NOMO-1 treated with DMSO at 0.1 percent for 48 hours (cell line): ENCODE results near the gene PPP1R18.
"Not testable (repeated sequence)": the region's sequence is repeated elsewhere in the genome, so short reads cannot be mapped to it uniquely, and the experiment has no call there.

ENCODE experiments used
- DNase-seq: peaks from one replicate; lab custom pipeline; 2025; ENCODE audit not compliant: unreplicated experiment; lab: John Stamatoyannopoulos, UW

The PPP1R18 gene

GRCh38 chr6:30719791-30720737, 33.6 kb upstream of the PPP1R18 start, which contains the start of gene TUBB:
TUBB (plus strand) TSS chr6:30720352; CDS start chr6:30720507, 155 bp downstream.
- DNase-seq = peak; percentile 99

DNA sequence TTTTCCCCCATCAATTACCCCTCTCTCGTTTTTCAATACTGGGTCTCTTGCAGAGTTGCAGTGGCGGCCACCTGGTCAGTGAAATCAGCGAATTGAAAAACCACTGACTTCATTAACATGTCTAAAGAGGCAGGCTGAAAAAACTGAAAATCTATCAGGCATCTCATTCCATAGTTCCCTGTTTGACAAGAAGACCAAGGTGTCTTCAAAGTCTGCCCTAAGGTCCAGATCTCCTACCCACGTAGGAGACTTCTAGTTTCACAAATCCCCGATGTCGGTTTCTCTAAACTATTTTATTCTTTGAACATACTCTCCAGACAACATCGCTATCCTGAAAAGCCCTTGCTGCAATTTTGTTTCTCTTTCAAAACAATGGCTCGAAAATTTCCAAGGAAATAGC, 32.9 kb upstream of the PPP1R18 start:
- DNase-seq = no peak

GRCh38 chr6:30717845-30718720, 31.6 kb upstream of the PPP1R18 start:
- not testable (repeated sequence) for DNase-seq

GRCh38 chr6:30717129-30717844, 30.8 kb upstream of the PPP1R18 start, which contains the start of gene MDC1:
MDC1 (minus strand) TSS chr6:30717281; CDS start chr6:30715175, 2,106 bp downstream.
- peak; percentile 100 for DNase-seq

DNA sequence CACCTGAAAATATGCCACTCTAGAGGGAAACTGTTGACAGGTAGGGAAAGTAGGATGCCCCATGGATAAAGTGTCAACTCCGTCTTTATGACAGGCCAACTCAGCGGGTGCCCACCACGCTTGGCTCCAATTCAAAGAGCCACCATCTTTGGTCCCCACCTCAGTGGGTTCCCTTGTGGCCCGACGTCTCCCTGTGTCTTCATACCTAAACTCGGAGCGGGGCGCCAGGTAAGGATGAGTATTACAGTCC, 30.4 kb upstream of the PPP1R18 start:
- DNase-seq = no peak

- no peak for DNase-seq
Measured at GRCh38 chr6:30714263-30714662, 27.8 kb upstream of the PPP1R18 start.

DNA sequence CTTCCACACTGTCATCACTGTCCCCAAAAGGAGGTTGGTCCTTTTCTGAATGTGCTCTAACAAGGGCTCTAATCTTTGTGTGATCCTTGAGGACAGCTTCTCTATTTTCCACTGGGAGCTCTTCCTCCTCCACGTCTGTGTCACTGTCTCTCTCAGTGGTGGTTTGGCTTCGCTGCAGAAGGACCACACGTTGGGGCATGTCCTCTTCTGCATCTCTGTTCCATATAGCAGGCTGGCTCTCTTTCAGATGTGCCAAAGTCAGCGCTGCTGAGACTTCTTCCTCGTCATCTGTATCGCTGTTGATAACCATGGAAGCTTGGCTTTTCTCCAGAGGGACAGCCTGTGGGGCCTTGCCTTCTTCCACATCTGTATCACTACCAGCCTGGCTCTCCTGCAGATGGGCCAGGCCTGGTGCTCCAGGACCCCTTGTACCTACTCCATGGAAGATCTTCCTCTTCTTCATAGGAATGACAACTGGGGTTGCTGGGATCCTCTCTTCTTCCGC, 26.0 kb upstream of the PPP1R18 start:
- no peak for DNase-seq

- no peak for DNase-seq
Measured at GRCh38 chr6:30711758-30712380, 25.4 kb upstream of the PPP1R18 start.

DNA sequence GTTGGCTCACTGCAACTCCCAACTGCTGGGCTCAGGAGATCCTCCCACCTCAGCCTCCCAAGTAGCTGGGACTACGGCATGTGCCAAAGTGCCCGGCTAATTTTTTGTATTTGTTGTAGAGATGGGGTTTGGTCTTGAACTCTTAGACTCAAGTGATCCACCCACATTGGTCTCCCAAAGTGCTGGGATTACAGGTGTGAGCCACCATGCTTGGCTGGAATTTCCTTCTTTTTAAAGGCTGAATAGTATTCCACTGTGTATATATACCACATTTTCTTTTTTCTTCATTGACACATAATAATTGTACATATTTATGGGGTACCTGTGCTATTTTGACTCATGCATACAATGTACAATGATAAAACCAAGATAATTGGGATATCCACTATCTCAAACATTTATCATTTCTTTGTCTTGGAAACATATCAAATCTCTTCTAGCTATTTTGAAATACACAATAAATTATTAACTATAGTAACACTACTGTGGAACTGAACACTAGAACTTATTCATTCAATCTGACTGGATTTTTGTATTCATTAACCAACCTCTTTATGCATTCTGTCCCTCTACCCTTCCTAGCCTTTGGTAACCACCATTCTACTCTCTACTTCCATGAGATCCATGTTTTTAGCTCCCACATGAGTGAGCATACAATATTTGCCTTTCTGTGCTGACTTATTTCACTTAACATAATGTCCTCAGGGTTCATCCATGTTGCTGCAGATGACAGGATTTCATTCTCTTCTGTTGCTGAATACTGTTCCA, 22.8 kb upstream of the PPP1R18 start:
- DNase-seq = no peak

- DNase-seq = no peak
Measured at GRCh38 chr6:30707281-30707850, 20.9 kb upstream of the PPP1R18 start.

GRCh38 chr6:30705620-30706019, 19.2 kb upstream of the PPP1R18 start:
- no peak for DNase-seq

DNA sequence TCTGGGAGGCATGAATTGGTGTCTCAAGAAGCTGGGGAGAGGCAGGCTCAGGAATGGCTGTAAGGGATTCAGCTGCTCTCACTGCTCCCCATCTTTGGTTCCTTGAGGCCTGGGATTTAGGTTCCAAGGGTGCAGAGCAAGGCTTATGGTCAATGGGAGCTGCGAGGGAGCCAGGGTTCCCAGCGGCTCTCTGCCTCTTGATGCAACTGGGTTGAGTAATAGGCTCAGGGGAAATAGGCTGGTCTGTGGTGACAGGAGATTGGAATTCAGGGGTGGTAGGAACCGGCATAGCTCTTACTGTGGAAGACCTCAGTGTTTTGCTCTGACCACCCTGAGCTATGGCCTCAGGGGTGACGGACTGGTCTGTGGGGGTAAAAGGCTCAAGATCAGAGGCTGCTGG, 17.4 kb upstream of the PPP1R18 start:
- DNase-seq = no peak

DNA sequence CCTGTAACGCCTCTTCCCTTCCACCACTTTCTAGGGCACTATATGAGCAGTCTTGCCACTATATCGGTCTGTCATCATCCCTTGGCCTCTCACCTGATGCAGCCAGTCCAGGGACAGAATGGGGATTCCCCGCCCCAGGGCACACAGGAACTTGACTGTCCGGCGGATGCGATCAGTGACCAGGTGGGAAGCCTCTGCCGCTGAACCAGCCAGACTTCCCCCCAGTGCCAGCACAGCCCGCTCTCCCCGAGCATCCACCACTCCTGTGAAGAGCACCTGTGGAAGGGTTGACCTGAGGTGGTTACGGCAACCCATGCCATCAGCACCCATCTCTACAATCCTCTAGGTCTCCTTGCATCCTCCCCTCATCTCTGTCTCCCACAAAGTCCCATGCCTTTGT, 16.6 kb upstream of the PPP1R18 start:
- DNase-seq = no peak

DNA sequence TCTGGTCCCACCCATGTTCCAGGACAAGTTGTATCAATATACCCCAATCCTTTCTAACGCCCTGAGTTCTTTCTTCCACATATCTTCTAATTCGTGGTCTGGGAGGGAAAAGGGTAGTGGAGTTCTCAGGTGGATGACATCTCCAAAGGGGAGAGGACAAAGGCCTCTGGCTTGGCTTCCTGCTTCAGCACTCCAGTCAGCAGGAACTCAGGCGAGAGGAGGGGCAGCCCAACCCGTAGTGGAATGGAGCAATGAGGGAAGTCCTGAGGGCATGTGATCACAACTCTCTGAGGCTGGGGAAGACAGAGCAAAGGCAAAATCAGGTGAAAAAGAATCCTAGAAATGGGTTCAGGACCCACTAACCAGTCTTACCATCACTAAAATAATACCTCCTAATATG, 13.9 kb upstream of the PPP1R18 start:
- no peak for DNase-seq

DNA sequence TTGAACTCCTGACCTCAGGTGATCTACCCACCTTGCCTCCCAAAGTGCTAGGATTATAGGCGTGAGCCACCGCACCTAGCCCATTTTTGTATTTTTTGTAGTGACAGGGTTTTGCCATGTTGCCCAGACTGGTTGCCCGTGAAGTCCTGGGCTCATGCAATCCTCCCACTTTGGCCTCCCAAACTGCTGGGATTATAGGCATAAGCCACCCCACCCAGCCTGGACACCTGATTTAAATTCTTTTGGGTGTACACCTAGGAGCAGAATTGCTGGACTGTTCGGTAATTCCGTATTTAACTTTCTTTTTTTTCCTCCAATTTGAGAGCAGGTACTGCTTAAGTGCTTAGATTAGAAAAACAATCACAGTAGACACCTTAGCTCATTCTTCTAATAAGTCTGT, 10.0 kb upstream of the PPP1R18 start:
- no peak for DNase-seq

DNA sequence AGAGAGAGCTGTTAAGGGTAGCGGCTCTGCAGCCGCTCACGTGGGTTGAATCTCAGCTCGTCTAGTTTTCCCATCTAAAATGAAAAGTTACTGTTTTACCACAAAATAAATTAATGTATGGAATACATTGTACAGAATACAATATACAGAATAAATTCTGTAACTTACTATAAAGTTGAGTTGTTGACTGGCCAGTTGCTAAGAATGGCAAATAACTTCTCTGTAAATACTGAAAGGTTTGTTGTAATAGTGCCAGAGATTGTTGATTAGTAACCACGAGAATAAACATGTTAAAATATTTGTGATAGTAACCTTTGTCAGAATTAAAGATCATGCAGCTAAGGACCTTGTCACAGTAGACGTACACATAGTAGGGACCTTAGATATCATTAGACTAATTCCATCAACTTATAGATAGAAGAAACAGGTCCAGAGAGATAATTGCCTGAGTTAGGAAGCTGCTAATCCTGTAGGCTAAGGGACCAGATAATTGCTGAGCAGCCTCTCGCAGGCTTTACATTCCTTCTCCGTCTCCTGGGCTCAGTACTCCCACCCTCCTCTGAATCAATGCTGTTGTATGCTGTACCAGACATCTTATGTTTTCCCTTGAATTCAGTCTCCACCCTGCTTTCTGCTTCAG, 4.9 kb upstream of the PPP1R18 start:
- DNase-seq = no peak

DNA sequence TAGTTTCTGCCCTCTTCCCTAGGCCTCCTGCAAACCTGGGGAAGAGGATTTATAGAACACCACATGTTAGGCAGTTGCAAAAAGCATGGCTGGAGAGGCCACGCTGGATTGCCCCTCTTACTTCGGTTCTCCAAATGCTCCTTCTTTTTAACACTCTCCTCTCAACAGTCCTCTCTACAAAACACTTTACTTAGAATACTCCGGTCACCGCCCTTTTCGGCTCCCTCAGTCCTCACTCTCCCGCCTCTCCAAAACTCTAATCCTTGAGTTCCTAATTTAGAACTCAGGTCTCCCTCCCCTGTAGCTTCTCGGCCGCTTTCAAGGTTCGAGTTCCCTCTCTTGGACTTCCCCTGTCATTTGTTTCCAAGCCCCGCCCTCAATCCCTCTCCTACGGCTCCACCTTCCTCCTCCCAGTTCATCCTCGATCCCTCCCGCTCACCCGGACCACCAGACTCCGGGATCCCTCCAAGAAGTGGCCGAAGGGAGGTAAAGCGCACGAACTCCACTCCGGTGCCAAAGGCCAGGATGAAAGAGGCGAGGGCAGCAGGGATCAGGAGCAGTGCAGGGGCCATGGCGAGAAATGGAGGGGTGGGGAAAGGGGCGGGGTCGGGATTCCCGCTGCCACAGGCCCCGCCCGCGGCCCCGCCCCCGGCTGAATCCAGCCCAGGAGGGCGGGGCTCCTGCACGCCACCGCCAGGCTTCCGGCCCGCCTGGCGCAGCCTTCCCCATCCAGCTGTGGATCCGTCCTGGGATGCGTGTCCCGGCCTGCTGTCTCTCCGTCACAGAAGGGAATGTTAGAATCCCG, 4.2 kb upstream of the PPP1R18 start, which contains the start of gene NRM:
NRM (minus strand) TSS at position 582 of the 805 bp plus-strand sequence; CDS start at position 572, 10 bp downstream.
- DNase-seq = peak; percentile 78

- no peak for DNase-seq
Measured at GRCh38 chr6:30689985-30690384, 3.5 kb upstream of the PPP1R18 start.
